CD14-positive monocyte (primary cell): ENCODE results near the gene DLG1. TPM values are rescaled to one million over a fixed set of nuclear protein-coding genes. Genes with fewer than 3 reads are reported as not detected.

Source experiments
- DNase-seq, 3 donors: peaks; one replicate each; pipeline ENCODE4 v3.0.0-alpha.2; 2011 to 2022
- H2AFZ ChIP-seq: 2 replicates; pipeline ENCODE4 v1.6.0; 2012; ENCODE audit warnings: mild to moderate bottlenecking, low read depth, low read length, inconsistent platforms; ENCODE audit not compliant: insufficient read depth, poor library complexity, severe bottlenecking
- H3K27ac ChIP-seq, 2 donors: 1 replicate in 1 of 2; 2 replicates in 1 of 2; pipeline ENCODE4 v1.5.1; 2012 to 2013; ENCODE audit warnings: low read length in 2 of 2, control low read depth in 1 of 2, inconsistent platforms in 1 of 2, low read depth in 1 of 2, mild to moderate bottlenecking in 1 of 2
- H3K27me3 ChIP-seq, 2 donors: one replicate each; pipeline versions ENCODE4 v1.6.0 to v1.6.1; 2011 to 2013; ENCODE audit warnings: low read length in 2 of 2; ENCODE audit not compliant: control insufficient read depth in 2 of 2, insufficient read depth in 2 of 2
- H3K36me3 ChIP-seq, 2 donors: replicated peaks in 1 of 2; 1 replicate in 1 of 2; 2 replicates in 1 of 2; pipeline versions ENCODE4 v1.5.1 to v1.6.1; 2012 to 2013; ENCODE audit warnings: low read length in 2 of 2, control low read depth in 1 of 2, inconsistent platforms in 1 of 2, mild to moderate bottlenecking in 1 of 2; ENCODE audit not compliant: insufficient read depth in 2 of 2, control insufficient read depth in 1 of 2
- H3K4me1 ChIP-seq, 2 donors: 1 replicate in 1 of 2; 2 replicates in 1 of 2; pipeline versions ENCODE4 v1.5.1 to v1.6.1; 2012 to 2013; ENCODE audit warnings: low read length in 2 of 2, control low read depth in 1 of 2, inconsistent platforms in 1 of 2, mild to moderate bottlenecking in 1 of 2, moderate library complexity in 1 of 2; ENCODE audit not compliant: insufficient read depth in 2 of 2, control insufficient read depth in 1 of 2
- H3K4me2 ChIP-seq: replicated peaks from 2 replicates; pipeline ENCODE3; 2012; ENCODE audit warnings: low read length, moderate library complexity, mild to moderate bottlenecking; ENCODE audit not compliant: poor library complexity, severe bottlenecking; ENCODE audit errors: extremely low read depth
- H3K4me3 ChIP-seq, 3 experiments: fragments of 200-600 bp in 1 of 3; sonication (generic) in 1 of 3; replicated peaks in 1 of 3; 1 replicate in 2 of 3; 2 replicates in 1 of 3; pipeline ENCODE4 v1.5.1; 2011 to 2013; ENCODE audit warnings: low read length in 3 of 3, mild to moderate bottlenecking in 3 of 3, control low read depth in 2 of 3, low read depth in 2 of 3, inconsistent platforms in 1 of 3, moderate library complexity in 1 of 3
- H3K79me2 ChIP-seq: 2 replicates; pipeline ENCODE4 v1.6.0; 2012; ENCODE audit warnings: mild to moderate bottlenecking, control low read depth, inconsistent platforms, low read length, moderate library complexity; ENCODE audit not compliant: insufficient read depth
- H3K9ac ChIP-seq: 2 replicates; pipeline ENCODE4 v1.6.0; 2017; ENCODE audit warnings: low read length, mild to moderate bottlenecking; ENCODE audit not compliant: insufficient read depth, poor library complexity, severe bottlenecking
- H3K9me3 ChIP-seq, 2 donors: replicated peaks in 1 of 2; 1 replicate in 1 of 2; 2 replicates in 1 of 2; pipeline versions ENCODE4 v1.5.1 to v1.6.1; 2012 to 2013; ENCODE audit warnings: low read length in 2 of 2, control low read depth in 1 of 2; ENCODE audit not compliant: control insufficient read depth in 1 of 2, insufficient read depth in 1 of 2
- H4K20me1 ChIP-seq: 2 replicates; pipeline ENCODE4 v1.6.0; 2012; ENCODE audit warnings: mild to moderate bottlenecking, low read length, control low read depth, moderate library complexity; ENCODE audit not compliant: insufficient read depth
- H3K27ac Mint-ChIP-seq, 7 donors: one replicate each; pipeline ENCODE4 v1.8.0; 2020; ENCODE audit warnings: mild to moderate bottlenecking in 7 of 7, mixed read lengths in 7 of 7, moderate library complexity in 6 of 7, inconsistent platforms in 2 of 7
- H3K27me3 Mint-ChIP-seq, 3 donors: one replicate each; pipeline ENCODE4 v1.8.0; 2021 to 2022; ENCODE audit warnings: low read depth in 3 of 3, mild to moderate bottlenecking in 3 of 3, mixed read lengths in 3 of 3, moderate library complexity in 3 of 3, inconsistent platforms in 1 of 3
- H3K36me3 Mint-ChIP-seq, 2 donors: one replicate each; pipeline ENCODE4 v1.8.0; 2020; ENCODE audit warnings: mixed read lengths in 2 of 2, inconsistent platforms in 1 of 2, mild to moderate bottlenecking in 1 of 2
- H3K4me1 Mint-ChIP-seq: one replicate; pipeline ENCODE4 v1.8.0; 2020; ENCODE audit warnings: mild to moderate bottlenecking, mixed read lengths
- H3K4me3 Mint-ChIP-seq, 2 donors: one replicate each; pipeline ENCODE4 v1.8.0; 2020; ENCODE audit warnings: mild to moderate bottlenecking in 2 of 2, mixed read lengths in 2 of 2, moderate library complexity in 1 of 2
- H3K9me3 Mint-ChIP-seq, 7 donors: one replicate each; pipeline ENCODE4 v1.8.0; 2020 to 2022; ENCODE audit warnings: mixed read lengths in 7 of 7, mild to moderate bottlenecking in 6 of 7, moderate library complexity in 6 of 7, inconsistent platforms in 2 of 7
- WGBS: methylation state at CpG from one replicate; pipeline ENCODE4 v1.1.5; 2013; ENCODE audit warnings: missing lambda C conversion rate; ENCODE audit not compliant: insufficient coverage; 5-methylcytosine and 5-hydroxymethylcytosine counted together
- intact Hi-C, 2 donors: fragments of 100-400 bp; cut with micrococcal nuclease; formaldehyde crosslinking; loops; one replicate each; pipeline versions ENCODE4 v1.15.0 to v1.15.1; 2023
- polyA plus RNA-seq, 3 donors: library from polyadenylated mRNA; depleted of rRNA in 1 of 3; unstranded in 2 of 3; stranded (reverse) in 1 of 3; fragments of 300-500 nt in 2 of 3; fragments of >200 nt in 1 of 3; fragmentation: Illumina TruSeq in 2 of 3; gene quantifications; 1 replicate in 2 of 3; 2 replicates in 1 of 3; pipeline ENCODE4 v1.2.3, GENCODE V29; 2012 to 2021
- TF ChIP-seq, protein P1 (sequence below): fragments of 200-600 bp; IDR thresholded peaks from one replicate; pipeline ENCODE4 v1.8.0; 2022; ENCODE audit warnings: antibody characterized with exemption, mild to moderate bottlenecking

DLG1 gene
- polyA plus RNA-seq, 3 donors = 6.5 to 21.9 (median 10.2) TPM

DNA sequence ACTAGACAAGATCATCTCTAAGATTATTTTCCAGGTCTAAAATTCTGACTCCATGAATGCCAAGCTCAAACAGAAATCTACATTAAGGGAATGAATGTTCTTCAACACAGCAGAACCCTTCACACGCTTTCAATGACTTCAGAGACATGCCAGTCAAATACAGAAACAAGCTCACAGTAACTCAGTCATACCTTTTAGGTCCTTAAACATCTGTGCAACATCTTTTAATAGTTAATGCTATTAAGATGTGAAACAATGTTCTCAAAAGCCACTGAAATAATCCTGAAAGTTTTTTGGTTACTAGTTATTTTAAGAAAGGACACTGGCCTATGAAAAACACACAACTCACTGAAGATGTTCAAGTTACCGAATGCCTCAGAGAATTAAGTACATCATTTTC lies 2.5 kb downstream of the DLG1 start:
- peaks cover 24% of the 10 kb centered on the region for H3K79me2 ChIP-seq
- peaks cover 43% of the 10 kb centered on the region for H3K4me1 Mint-ChIP-seq
- H3K9me3 ChIP-seq = no peaks in the 10 kb centered on the region
- peaks cover 12 to 19% of the 10 kb centered on the region in 2 donors for H3K27me3 ChIP-seq
- no peak overlapping the region for H3K27ac Mint-ChIP-seq
- H3K36me3 Mint-ChIP-seq = peaks cover 13 to 23% of the 10 kb centered on the region in 2 donors
- no peaks in the 10 kb centered on the region for H4K20me1 ChIP-seq
- no peak overlapping the region for H3K27ac ChIP-seq
- no peak overlapping the region for H3K4me3 ChIP-seq
- H3K4me2 ChIP-seq = no peak overlapping the region
- H3K9me3 Mint-ChIP-seq = peaks cover 0 to 2% (median 0%) of the 10 kb centered on the region in 7 donors
- no peak overlapping the region for H3K4me3 Mint-ChIP-seq
- peaks cover 12 to 20% (median 19%) of the 10 kb centered on the region in 3 donors for H3K27me3 Mint-ChIP-seq
- H3K36me3 ChIP-seq = peaks cover 0 to 12% of the 10 kb centered on the region in 2 donors
- H2AFZ ChIP-seq = no peak overlapping the region
- TF ChIP-seq, protein P1, sequence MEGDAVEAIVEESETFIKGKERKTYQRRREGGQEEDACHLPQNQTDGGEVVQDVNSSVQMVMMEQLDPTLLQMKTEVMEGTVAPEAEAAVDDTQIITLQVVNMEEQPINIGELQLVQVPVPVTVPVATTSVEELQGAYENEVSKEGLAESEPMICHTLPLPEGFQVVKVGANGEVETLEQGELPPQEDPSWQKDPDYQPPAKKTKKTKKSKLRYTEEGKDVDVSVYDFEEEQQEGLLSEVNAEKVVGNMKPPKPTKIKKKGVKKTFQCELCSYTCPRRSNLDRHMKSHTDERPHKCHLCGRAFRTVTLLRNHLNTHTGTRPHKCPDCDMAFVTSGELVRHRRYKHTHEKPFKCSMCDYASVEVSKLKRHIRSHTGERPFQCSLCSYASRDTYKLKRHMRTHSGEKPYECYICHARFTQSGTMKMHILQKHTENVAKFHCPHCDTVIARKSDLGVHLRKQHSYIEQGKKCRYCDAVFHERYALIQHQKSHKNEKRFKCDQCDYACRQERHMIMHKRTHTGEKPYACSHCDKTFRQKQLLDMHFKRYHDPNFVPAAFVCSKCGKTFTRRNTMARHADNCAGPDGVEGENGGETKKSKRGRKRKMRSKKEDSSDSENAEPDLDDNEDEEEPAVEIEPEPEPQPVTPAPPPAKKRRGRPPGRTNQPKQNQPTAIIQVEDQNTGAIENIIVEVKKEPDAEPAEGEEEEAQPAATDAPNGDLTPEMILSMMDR = no peak
- peaks cover 17 to 22% of the 10 kb centered on the region in 2 donors for H3K4me1 ChIP-seq
- no CpG with 5 or more reads among the region's 2 CpGs for WGBS
- H3K9ac ChIP-seq = no peak overlapping the region
- DNase-seq = no peak
- intact Hi-C loops = no loop called here

DNA sequence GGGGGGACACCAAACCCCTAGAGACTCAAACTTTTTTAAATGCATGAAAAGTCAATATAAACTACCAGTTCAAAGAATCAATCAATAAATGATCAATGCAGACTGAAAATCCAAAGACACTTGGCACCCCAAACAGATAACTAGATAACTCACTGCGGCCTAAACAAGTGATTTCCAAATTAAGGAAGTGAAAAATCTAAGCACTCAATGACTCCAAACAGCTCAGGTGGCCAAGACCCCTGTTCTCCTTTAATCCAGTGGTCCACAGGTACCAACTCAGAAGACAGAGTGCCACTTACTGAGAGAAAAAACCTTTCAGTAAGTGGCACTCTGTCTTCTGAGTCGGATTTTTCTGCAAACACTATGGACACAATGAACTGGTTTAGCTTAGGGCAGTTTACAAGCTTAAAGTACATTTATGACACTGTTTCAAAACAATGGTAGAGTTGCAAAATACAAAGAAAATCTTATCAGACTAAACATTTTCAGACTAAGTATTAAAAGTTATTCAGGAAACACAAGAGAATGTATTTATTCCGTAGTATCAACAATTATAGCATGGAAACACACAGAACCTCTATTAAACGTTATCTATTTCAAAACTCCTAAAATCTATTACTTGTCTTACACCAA lies 4.7 kb downstream of the DLG1 start:
- intact Hi-C loops = no loop called here
- Mint-ChIP-seq H3K36me3 (peaks cover 24 to 45% of the 10 kb centered on the region in 2 donors), H3K27ac (peak overlapping the region in 1 of 7 donors; percentile 21), H3K4me1 (peaks cover 33% of the 10 kb centered on the region), H3K4me3 (no peak overlapping the region), H3K9me3 (no peaks in the 10 kb centered on the region), H3K27me3 (peaks cover 0 to 3% (median 2%) of the 10 kb centered on the region in 3 donors)
- H3K27me3 ChIP-seq = peaks cover 0 to under 1% of the 10 kb centered on the region in 2 donors
- no peak overlapping the region for H3K4me3 ChIP-seq
- WGBS = no CpG with 5 or more reads among the region's 4 CpGs
- H3K36me3 ChIP-seq = peaks cover 15 to 30% of the 10 kb centered on the region in 2 donors
- H4K20me1 ChIP-seq = peaks cover 5% of the 10 kb centered on the region
- H3K9ac ChIP-seq = no peak overlapping the region
- DNase-seq = no peak
- no peak overlapping the region for H3K4me2 ChIP-seq
- peaks cover 8 to 13% of the 10 kb centered on the region in 2 donors for H3K4me1 ChIP-seq
- TF ChIP-seq, protein P1 = no peak
- no peak overlapping the region for H2AFZ ChIP-seq
- H3K9me3 ChIP-seq = no peaks in the 10 kb centered on the region
- peaks cover 24% of the 10 kb centered on the region for H3K79me2 ChIP-seq
- H3K27ac ChIP-seq = no peak overlapping the region
